ENCODE results near the gene PRDM5.

PRDM5 gene

GRCh38 chr4:120902925-120903324, 19.6 kb downstream of the PRDM5 start:
- DNase-seq = no peak

- no peak for DNase-seq
Observed at GRCh38 chr4:120901731-120902130, 20.8 kb downstream of the PRDM5 start.

GRCh38 chr4:120897981-120898719, 24.4 kb downstream of the PRDM5 start:
- DNase-seq = no peak

GRCh38 chr4:120895554-120895953, 27.0 kb downstream of the PRDM5 start:
- no peak for DNase-seq

GRCh38 chr4:120893314-120893713, 29.2 kb downstream of the PRDM5 start:
- no peak for DNase-seq

GRCh38 chr4:120886191-120886590, 36.3 kb downstream of the PRDM5 start:
- no peak for DNase-seq

GRCh38 chr4:120881846-120882245, 40.7 kb downstream of the PRDM5 start:
- no peak for DNase-seq

GRCh38 chr4:120881351-120881750, 41.2 kb downstream of the PRDM5 start:
- DNase-seq = no peak

- no peak for DNase-seq
Observed at GRCh38 chr4:120877021-120877420, 45.5 kb downstream of the PRDM5 start.

- no peak for DNase-seq
Observed at GRCh38 chr4:120874792-120875774, 47.4 kb downstream of the PRDM5 start.

GRCh38 chr4:120873554-120873953, 49.0 kb downstream of the PRDM5 start:
- no peak for DNase-seq

- no peak for DNase-seq
Observed at GRCh38 chr4:120871173-120871572, 51.4 kb downstream of the PRDM5 start.

GRCh38 chr4:120870279-120870673, 52.2 kb downstream of the PRDM5 start:
- no peak for DNase-seq

- no peak for DNase-seq
Observed at GRCh38 chr4:120869613-120870278, 52.8 kb downstream of the PRDM5 start.

GRCh38 chr4:120867506-120867905, 55.0 kb downstream of the PRDM5 start:
- peak; percentile 32 for DNase-seq

GRCh38 chr4:120865985-120866384, 56.5 kb downstream of the PRDM5 start:
- no peak for DNase-seq

GRCh38 chr4:120864969-120865368, 57.6 kb downstream of the PRDM5 start:
- DNase-seq = no peak

- no peak for DNase-seq
Observed at GRCh38 chr4:120862432-120862831, 60.1 kb downstream of the PRDM5 start.

GRCh38 chr4:120861852-120862251, 60.7 kb downstream of the PRDM5 start:
- DNase-seq = no peak

- no peak for DNase-seq
Observed at GRCh38 chr4:120858776-120859175, 63.8 kb downstream of the PRDM5 start.

- DNase-seq = no peak
Observed at GRCh38 chr4:120857312-120857711, 65.2 kb downstream of the PRDM5 start.

GRCh38 chr4:120856294-120856693, 66.2 kb downstream of the PRDM5 start:
- DNase-seq = no peak

- DNase-seq = no peak
Observed at GRCh38 chr4:120855307-120856001, 67.1 kb downstream of the PRDM5 start.

Data from inflammatory macrophage treated with lipopolysaccharide for 4 hours (primary cell).